Measurements from ENCODE around the gene KCNK1. TPM values are rescaled to one million over a fixed set of nuclear protein-coding genes. Genes with fewer than 3 reads are reported as not detected.

Gene KCNK1
- total and polyA plus RNA-seq, 4 experiments from 2014 or later = not detected

- H3K27ac ChIP-seq (ENCODE audit: low read depth, low read length) = no peak overlapping the region
- no peak for DNase-seq
- H3K27me3 ChIP-seq (ENCODE audit: insufficient read depth, low read length) = no peaks in the 10 kb centered on the region
- H3K27ac Mint-ChIP-seq = peak overlapping the region in 1 of 7 donors; percentile 10
- peak overlapping the region in 1 of 8 donors; percentile 11 for H3K4me3 Mint-ChIP-seq
- H3K9me3 ChIP-seq (ENCODE audit: control insufficient read depth in 1 of 2, low read length in 2 of 2) = no peaks in the 10 kb centered on the region
- ChIA-PET CTCF (ENCODE audit: partially characterized antibody) (no interaction called here), POLR2A (ENCODE audit: partially characterized antibody) (no interaction called here)
- H3K4me1 Mint-ChIP-seq = peaks cover 11 to 20% (median 17%) of the 10 kb centered on the region in 4 donors
- H3K36me3 ChIP-seq (ENCODE audit: insufficient read depth, low read length) = no peaks in the 10 kb centered on the region
- no peaks in the 10 kb centered on the region for H3K36me3 Mint-ChIP-seq
- H3K4me3 ChIP-seq (ENCODE audit: low read length in 2 of 2) = no peak overlapping the region
- H3K9me3 Mint-ChIP-seq = peaks cover 0 to 3% (median 1%) of the 10 kb centered on the region in 8 donors
- peaks cover 11% of the 10 kb centered on the region for H3K4me1 ChIP-seq (ENCODE audit: insufficient read depth, low read length)
- intact Hi-C loops (cut with micrococcal nuclease) = no loop called here
- H3K27me3 Mint-ChIP-seq = peaks cover 0 to 5% of the 10 kb centered on the region in 2 donors
Observed at GRCh38 chr1:233597489-233597901, 16.4 kb upstream of the KCNK1 start.

- no peaks in the 10 kb centered on the region for H3K36me3 Mint-ChIP-seq
- peak overlapping the region in 5 of 8 donors; percentile 5 to 57 (median 32) for H3K4me3 Mint-ChIP-seq
- peak in 1 of 5 donors; percentile 14 for DNase-seq
- CTCF ChIA-PET (ENCODE audit: partially characterized antibody) = no interaction called here
- H3K9me3 ChIP-seq (ENCODE audit: control insufficient read depth in 1 of 2, low read length in 2 of 2) = no peaks in the 10 kb centered on the region
- H3K4me3 ChIP-seq (ENCODE audit: low read length in 2 of 2) = no peak overlapping the region
- H3K4me1 ChIP-seq (ENCODE audit: insufficient read depth, low read length) = peaks cover 11% of the 10 kb centered on the region
- no peaks in the 10 kb centered on the region for H3K36me3 ChIP-seq (ENCODE audit: insufficient read depth, low read length)
- no peak overlapping the region for H3K27ac ChIP-seq (ENCODE audit: low read depth, low read length)
- POLR2A ChIA-PET (ENCODE audit: partially characterized antibody) = no interaction called here
- peaks cover 11 to 20% (median 17%) of the 10 kb centered on the region in 4 donors for H3K4me1 Mint-ChIP-seq
- peak overlapping the region in 3 of 7 donors; percentile 14 to 45 (median 25) for H3K27ac Mint-ChIP-seq
- peaks cover 0 to 5% of the 10 kb centered on the region in 2 donors for H3K27me3 Mint-ChIP-seq
- H3K9me3 Mint-ChIP-seq = peaks cover 0 to 4% (median 0%) of the 10 kb centered on the region in 8 donors
- intact Hi-C loops (cut with micrococcal nuclease) = no loop called here
- no peaks in the 10 kb centered on the region for H3K27me3 ChIP-seq (ENCODE audit: insufficient read depth, low read length)
Observed at GRCh38 chr1:233598891-233599541, 14.9 kb upstream of the KCNK1 start.

GRCh38 chr1:233599542-233600073 lies 14.3 kb upstream of the KCNK1 start:
- H3K27ac Mint-ChIP-seq = no peak overlapping the region
- intact Hi-C loops (cut with micrococcal nuclease) = no loop called here

GRCh38 chr1:233600488-233600887 lies 13.4 kb upstream of the KCNK1 start:
- Mint-ChIP-seq H3K27me3 (peaks cover 0 to 5% of the 10 kb centered on the region in 2 donors), H3K4me3 (no peak overlapping the region), H3K36me3 (no peaks in the 10 kb centered on the region), H3K27ac (no peak overlapping the region), H3K9me3 (peaks cover 0 to 9% (median 0%) of the 10 kb centered on the region in 8 donors), H3K4me1 (peaks cover 11 to 20% (median 17%) of the 10 kb centered on the region in 4 donors)
- H3K27me3 ChIP-seq (ENCODE audit: insufficient read depth, low read length) = no peaks in the 10 kb centered on the region
- no peak overlapping the region for H3K4me3 ChIP-seq (ENCODE audit: low read length in 2 of 2)
- DNase-seq = no peak
- no peaks in the 10 kb centered on the region for H3K9me3 ChIP-seq (ENCODE audit: control insufficient read depth in 1 of 2, low read length in 2 of 2)
- H3K27ac ChIP-seq (ENCODE audit: low read depth, low read length) = no peak overlapping the region
- ChIA-PET CTCF (ENCODE audit: partially characterized antibody) (no interaction called here), POLR2A (ENCODE audit: partially characterized antibody) (no interaction called here)
- intact Hi-C loops (cut with micrococcal nuclease) = no loop called here
- peaks cover 11% of the 10 kb centered on the region for H3K4me1 ChIP-seq (ENCODE audit: insufficient read depth, low read length)
- H3K36me3 ChIP-seq (ENCODE audit: insufficient read depth, low read length) = no peaks in the 10 kb centered on the region

More at GRCh38 chr1:233599542-233600073, 14.3 kb upstream of the KCNK1 start:
- no peaks in the 10 kb centered on the region for H3K9me3 ChIP-seq (ENCODE audit: control insufficient read depth in 1 of 2, low read length in 2 of 2)
- H3K36me3 Mint-ChIP-seq = no peaks in the 10 kb centered on the region
- peak overlapping the region in 5 of 8 donors; percentile 5 to 57 (median 32) for H3K4me3 Mint-ChIP-seq
- ChIA-PET CTCF (ENCODE audit: partially characterized antibody) (no interaction called here), POLR2A (ENCODE audit: partially characterized antibody) (no interaction called here)
- no peaks in the 10 kb centered on the region for H3K27me3 ChIP-seq (ENCODE audit: insufficient read depth, low read length)
- peaks cover 11 to 20% (median 17%) of the 10 kb centered on the region in 4 donors for H3K4me1 Mint-ChIP-seq
- DNase-seq = no peak
- H3K9me3 Mint-ChIP-seq = peaks cover 0 to 7% (median 0%) of the 10 kb centered on the region in 8 donors
- H3K27ac ChIP-seq (ENCODE audit: low read depth, low read length) = no peak overlapping the region
- no peaks in the 10 kb centered on the region for H3K36me3 ChIP-seq (ENCODE audit: insufficient read depth, low read length)
- no peak overlapping the region for H3K4me3 ChIP-seq (ENCODE audit: low read length in 2 of 2)
- peaks cover 11% of the 10 kb centered on the region for H3K4me1 ChIP-seq (ENCODE audit: insufficient read depth, low read length)
- peaks cover 0 to 5% of the 10 kb centered on the region in 2 donors for H3K27me3 Mint-ChIP-seq

GRCh38 chr1:233603478-233603877 lies 10.4 kb upstream of the KCNK1 start:
- H3K4me3 Mint-ChIP-seq = no peak overlapping the region
- intact Hi-C loops (cut with micrococcal nuclease) = no loop called here
- Histone ChIP-seq H3K4me1 (ENCODE audit: insufficient read depth, low read length) (peaks cover 10% of the 10 kb centered on the region), H3K4me3 (ENCODE audit: low read length in 2 of 2) (no peak overlapping the region), H3K9me3 (ENCODE audit: control insufficient read depth in 1 of 2, low read length in 2 of 2) (no peaks in the 10 kb centered on the region), H3K27ac (ENCODE audit: low read depth, low read length) (no peak overlapping the region), H3K36me3 (ENCODE audit: insufficient read depth, low read length) (no peaks in the 10 kb centered on the region), H3K27me3 (ENCODE audit: insufficient read depth, low read length) (no peaks in the 10 kb centered on the region)
- DNase-seq = no peak
- H3K9me3 Mint-ChIP-seq = peaks cover 0 to 9% (median 0%) of the 10 kb centered on the region in 8 donors
- no peak overlapping the region for H3K27ac Mint-ChIP-seq
- H3K27me3 Mint-ChIP-seq = peaks cover 5 to 6% of the 10 kb centered on the region in 2 donors
- ChIA-PET CTCF (ENCODE audit: partially characterized antibody) (no interaction called here), POLR2A (ENCODE audit: partially characterized antibody) (no interaction called here)
- peaks cover 11 to 20% (median 17%) of the 10 kb centered on the region in 4 donors for H3K4me1 Mint-ChIP-seq
- no peaks in the 10 kb centered on the region for H3K36me3 Mint-ChIP-seq

- H3K27me3 Mint-ChIP-seq = peaks cover 8 to 10% of the 10 kb centered on the region in 2 donors
- H3K9me3 ChIP-seq (ENCODE audit: control insufficient read depth in 1 of 2, low read length in 2 of 2) = no peaks in the 10 kb centered on the region
- H3K27ac Mint-ChIP-seq = no peak overlapping the region
- H3K4me3 ChIP-seq (ENCODE audit: low read length in 2 of 2) = no peak overlapping the region
- peaks cover 0 to 9% (median 0%) of the 10 kb centered on the region in 8 donors for H3K9me3 Mint-ChIP-seq
- H3K27ac ChIP-seq (ENCODE audit: low read depth, low read length) = no peak overlapping the region
- POLR2A ChIA-PET (ENCODE audit: partially characterized antibody) = no interaction called here
- H3K4me3 Mint-ChIP-seq = no peak overlapping the region
- peaks cover 3 to 5% (median 4%) of the 10 kb centered on the region in 4 donors for H3K4me1 Mint-ChIP-seq
- no peak for DNase-seq
- no peaks in the 10 kb centered on the region for H3K36me3 ChIP-seq (ENCODE audit: insufficient read depth, low read length)
- no peaks in the 10 kb centered on the region for H3K27me3 ChIP-seq (ENCODE audit: insufficient read depth, low read length)
- H3K36me3 Mint-ChIP-seq = no peaks in the 10 kb centered on the region
- intact Hi-C loops (cut with micrococcal nuclease) = no loop called here
- H3K4me1 ChIP-seq (ENCODE audit: insufficient read depth, low read length) = no peaks in the 10 kb centered on the region
- CTCF ChIA-PET (ENCODE audit: partially characterized antibody) = no interaction called here
Observed at GRCh38 chr1:233605205-233605604, 8.7 kb upstream of the KCNK1 start.

GRCh38 chr1:233606813-233607212 lies 7.1 kb upstream of the KCNK1 start:
- intact Hi-C loops (cut with micrococcal nuclease) = no loop called here
- no peaks in the 10 kb centered on the region for H3K9me3 ChIP-seq (ENCODE audit: control insufficient read depth in 1 of 2, low read length in 2 of 2)
- no peaks in the 10 kb centered on the region for H3K4me1 ChIP-seq (ENCODE audit: insufficient read depth, low read length)
- no peak overlapping the region for H3K4me3 ChIP-seq (ENCODE audit: low read length in 2 of 2)
- peaks cover 10 to 19% of the 10 kb centered on the region in 2 donors for H3K27me3 Mint-ChIP-seq
- H3K9me3 Mint-ChIP-seq = peaks cover 0 to 6% (median 0%) of the 10 kb centered on the region in 8 donors
- H3K4me3 Mint-ChIP-seq = no peak overlapping the region
- no peak overlapping the region for H3K27ac ChIP-seq (ENCODE audit: low read depth, low read length)
- no peak overlapping the region for H3K27ac Mint-ChIP-seq
- no peaks in the 10 kb centered on the region for H3K4me1 Mint-ChIP-seq
- ChIA-PET POLR2A (ENCODE audit: partially characterized antibody) (no interaction called here), CTCF (ENCODE audit: partially characterized antibody) (no interaction called here)
- no peaks in the 10 kb centered on the region for H3K36me3 ChIP-seq (ENCODE audit: insufficient read depth, low read length)
- no peak for DNase-seq
- no peaks in the 10 kb centered on the region for H3K27me3 ChIP-seq (ENCODE audit: insufficient read depth, low read length)
- no peaks in the 10 kb centered on the region for H3K36me3 Mint-ChIP-seq

Data from CD4-positive, alpha-beta memory T cell (primary cell).